Activated CD4-positive, alpha-beta T cell treated with anti-CD3 and anti-CD28 coated beads, Interleukin-10, Interleukin-2, amounts not matched to agents 100 ng/mL and 50 ng/mL, durations not matched to agents 16 hours and 8 hours (primary cell): ENCODE results near the gene KCNMA1.

Experiments used
- DNase-seq: peaks from one replicate; pipeline ENCODE4 v3.0.0-alpha.2; 2020

The KCNMA1 gene

GRCh38 chr10:77163670-77164348 is 473.8 kb downstream of the KCNMA1 start:
- no peak for DNase-seq

- DNase-seq: no peak
Measured at GRCh38 chr10:77162697-77163096, 474.9 kb downstream of the KCNMA1 start.

GRCh38 chr10:77160679-77161078 is 476.9 kb downstream of the KCNMA1 start:
- DNase-seq: no peak

GRCh38 chr10:77159538-77160110 is 478.0 kb downstream of the KCNMA1 start:
- DNase-seq: no peak

- no peak for DNase-seq
Measured at GRCh38 chr10:77158666-77159065, 478.9 kb downstream of the KCNMA1 start.

- no peak for DNase-seq
Measured at GRCh38 chr10:77157248-77158019, 480.2 kb downstream of the KCNMA1 start.

- DNase-seq: no peak
Measured at GRCh38 chr10:77156406-77156879, 481.2 kb downstream of the KCNMA1 start.

GRCh38 chr10:77152256-77152655 is 485.4 kb downstream of the KCNMA1 start:
- DNase-seq: no peak

GRCh38 chr10:77151408-77151807 is 486.2 kb downstream of the KCNMA1 start:
- no peak for DNase-seq

GRCh38 chr10:77149706-77150105 is 487.9 kb downstream of the KCNMA1 start:
- no peak for DNase-seq

- no peak for DNase-seq
Measured at GRCh38 chr10:77149001-77149400, 488.6 kb downstream of the KCNMA1 start.

GRCh38 chr10:77147871-77148270 is 489.7 kb downstream of the KCNMA1 start:
- DNase-seq: no peak

- no peak for DNase-seq
Measured at GRCh38 chr10:77146712-77147336, 490.8 kb downstream of the KCNMA1 start.

GRCh38 chr10:77144656-77145055 is 493.0 kb downstream of the KCNMA1 start:
- no peak for DNase-seq

GRCh38 chr10:77139252-77140160 is 498.1 kb downstream of the KCNMA1 start:
- no peak for DNase-seq

- DNase-seq: no peak
Measured at GRCh38 chr10:77138541-77138940, 499.1 kb downstream of the KCNMA1 start.

GRCh38 chr10:77135555-77135954 is 502.1 kb downstream of the KCNMA1 start:
- no peak for DNase-seq

GRCh38 chr10:77131214-77131613 is 506.4 kb downstream of the KCNMA1 start:
- no peak for DNase-seq

GRCh38 chr10:77127243-77127642 is 510.4 kb downstream of the KCNMA1 start:
- no peak for DNase-seq

GRCh38 chr10:77125231-77125630 is 512.4 kb downstream of the KCNMA1 start:
- no peak for DNase-seq

GRCh38 chr10:77123330-77123729 is 514.3 kb downstream of the KCNMA1 start:
- DNase-seq: no peak

- DNase-seq: no peak
Measured at GRCh38 chr10:77121829-77122228, 515.8 kb downstream of the KCNMA1 start.
